ENCODE measurements around the gene ATXN2L.
"Not testable (repeated sequence)": the region's sequence is repeated elsewhere in the genome, so short reads cannot be mapped to it uniquely, and the experiment has no call there.

ATXN2L gene

DNA sequence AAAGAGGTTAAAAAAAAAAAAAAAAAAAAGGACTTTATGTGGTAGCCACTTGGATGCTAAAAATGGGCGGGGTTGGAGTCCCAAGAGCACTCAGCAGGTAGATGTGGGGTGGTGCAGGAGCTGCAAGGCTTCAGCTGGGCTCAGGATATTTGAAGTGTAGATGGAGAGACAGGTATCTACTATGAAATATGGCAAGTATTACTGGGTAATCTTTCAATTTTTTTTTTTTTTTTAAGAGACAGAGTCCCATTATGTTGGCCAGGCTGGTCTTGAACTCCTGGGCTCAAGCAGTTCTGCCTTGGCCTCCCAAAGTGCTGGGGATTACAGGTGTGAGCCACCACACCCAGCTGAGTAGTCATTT is 15.7 kb downstream of the ATXN2L start:
- DNase-seq, result no peak

DNA sequence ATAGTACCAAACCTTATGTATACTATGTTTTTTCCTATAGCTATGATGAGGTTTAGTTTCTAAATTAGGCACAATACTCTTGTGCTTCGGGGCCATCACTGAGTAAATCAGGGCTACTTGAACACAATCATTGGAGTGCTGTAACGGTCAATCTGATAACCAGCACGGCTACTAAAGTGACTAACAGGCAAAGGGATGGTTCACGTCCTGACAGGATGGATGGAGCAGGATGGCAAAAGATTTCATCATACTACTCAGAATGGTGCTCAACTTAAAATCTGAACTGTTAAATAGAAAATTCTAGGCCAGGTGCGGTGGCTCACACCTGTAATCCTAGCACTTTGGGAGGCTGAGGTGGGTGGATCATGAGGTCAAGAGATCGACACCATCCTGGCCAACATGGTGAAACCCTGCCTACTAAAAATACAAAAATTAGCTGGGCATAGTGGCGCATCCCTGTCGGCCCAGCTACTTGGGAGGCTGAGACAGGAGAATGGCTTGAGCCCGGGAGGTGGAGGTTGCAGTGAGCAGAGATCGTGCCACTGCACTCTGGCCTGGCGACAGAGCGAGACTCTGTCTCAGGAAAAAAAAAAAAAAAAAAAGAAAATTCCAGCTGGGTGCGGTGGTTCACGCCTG is 16.3 kb downstream of the ATXN2L start:
- no peak for DNase-seq

DNA sequence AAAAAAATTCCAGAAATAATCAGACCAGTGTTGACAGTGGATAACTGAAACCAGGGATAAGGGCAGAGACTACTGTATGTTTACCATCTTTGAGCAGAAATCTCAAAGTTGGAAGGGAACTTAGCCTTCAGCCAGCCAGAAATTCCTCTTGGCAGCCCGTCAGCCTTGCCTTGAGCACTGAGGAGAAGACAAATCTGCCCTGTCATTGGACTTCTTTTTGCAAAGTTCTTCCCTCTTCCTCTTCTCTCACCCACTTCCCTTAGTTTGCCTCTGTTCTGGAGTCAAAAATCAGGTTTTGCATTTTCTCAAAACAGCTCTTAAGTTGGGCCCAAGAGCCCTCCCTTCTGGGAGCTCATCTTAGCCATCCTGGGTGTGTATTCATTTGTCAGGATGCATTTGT is 17.1 kb downstream of the ATXN2L start:
- no peak for DNase-seq

DNA sequence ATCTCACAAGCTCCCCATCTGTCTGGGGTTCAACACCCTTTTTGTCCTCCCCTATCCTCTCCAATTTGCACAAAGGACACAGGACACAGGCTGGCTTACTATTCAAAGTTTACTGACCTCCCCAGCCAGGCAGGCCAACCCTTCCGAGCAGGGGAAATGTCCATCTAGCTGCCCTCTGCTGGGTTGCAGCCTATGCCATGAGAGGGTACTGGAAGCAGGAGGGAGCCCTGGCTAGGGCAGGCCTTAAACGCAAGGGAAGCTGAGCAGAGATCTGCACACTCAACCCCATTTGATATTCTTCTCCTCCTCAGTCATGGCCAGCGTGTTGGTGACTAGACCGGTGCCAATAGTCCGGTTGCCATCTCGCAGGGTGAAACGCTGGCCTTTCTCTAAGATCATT is 19.9 kb downstream of the ATXN2L start:
- no peak for DNase-seq

DNA sequence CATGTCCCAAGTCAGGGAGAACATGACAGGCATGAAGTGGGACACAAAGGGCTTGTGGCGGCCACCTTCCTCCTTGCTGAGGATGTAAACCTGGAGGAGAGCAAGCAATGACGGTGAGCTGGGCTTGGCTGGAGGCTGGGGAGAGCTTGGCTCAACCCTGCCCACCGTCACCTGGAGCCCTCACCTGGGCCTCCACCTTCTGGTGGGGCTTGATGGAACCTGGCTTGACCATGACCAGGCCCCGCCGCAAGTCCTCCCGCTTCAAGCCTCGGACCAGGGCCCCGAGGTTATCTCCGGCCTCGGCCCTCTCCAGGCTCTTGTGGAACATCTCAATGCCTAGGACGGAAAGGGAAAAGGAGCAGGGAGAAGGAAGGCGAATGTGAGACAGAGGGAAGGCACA is 21.0 kb downstream of the ATXN2L start:
- DNase-seq, result no peak

DNA sequence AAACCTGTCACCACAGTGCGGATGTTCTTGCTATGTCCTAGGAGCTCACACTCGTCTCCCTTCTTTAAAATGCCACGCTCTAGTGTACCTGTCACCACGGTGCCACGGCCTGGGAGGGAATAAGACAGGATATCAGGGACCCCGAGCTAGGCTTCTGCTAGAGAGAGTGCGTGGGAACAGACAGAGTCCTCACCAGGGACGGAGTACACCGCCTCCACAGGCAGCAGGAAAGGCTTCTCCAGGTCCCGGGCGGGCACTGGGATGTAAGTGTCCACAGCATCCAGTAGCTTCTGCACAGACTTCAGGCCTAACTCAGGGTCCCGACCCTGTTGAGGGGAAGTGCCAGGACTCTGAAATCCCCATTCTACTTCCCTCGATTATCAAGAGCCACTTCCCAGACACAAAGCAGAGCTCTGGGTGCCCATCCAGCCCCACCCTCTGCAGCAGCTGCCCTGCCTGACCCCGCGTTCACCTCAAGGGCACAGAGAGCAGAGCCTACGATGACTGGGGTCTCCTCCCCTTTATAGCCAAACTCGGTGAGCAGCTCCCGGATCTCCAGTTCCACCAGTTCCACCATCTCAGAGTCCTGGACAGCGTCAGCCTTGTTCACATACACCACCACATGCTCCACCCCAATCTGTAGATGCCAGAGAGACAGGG is 21.6 kb downstream of the ATXN2L start:
- DNase-seq, result no peak

DNA sequence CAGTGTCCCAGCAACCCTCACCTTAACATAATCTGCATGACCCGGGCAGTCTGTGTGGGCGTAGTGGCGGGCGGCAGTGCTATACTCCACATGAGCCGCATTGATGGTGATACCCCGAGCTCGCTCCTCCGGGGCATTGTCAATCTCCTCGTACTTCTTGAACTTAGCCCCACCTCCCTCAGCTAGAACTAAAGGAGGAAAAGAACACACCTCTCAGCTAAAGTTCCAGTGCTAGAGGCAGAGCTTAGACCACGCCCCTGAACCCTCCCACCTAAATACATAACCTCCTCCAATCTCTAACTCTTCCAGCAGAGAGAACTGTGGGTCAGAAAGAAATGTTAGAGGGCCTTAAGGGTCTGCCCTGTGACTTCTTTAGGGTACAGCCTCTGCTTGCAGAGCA is 22.5 kb downstream of the ATXN2L start:
- peak; percentile 9 for DNase-seq

DNA sequence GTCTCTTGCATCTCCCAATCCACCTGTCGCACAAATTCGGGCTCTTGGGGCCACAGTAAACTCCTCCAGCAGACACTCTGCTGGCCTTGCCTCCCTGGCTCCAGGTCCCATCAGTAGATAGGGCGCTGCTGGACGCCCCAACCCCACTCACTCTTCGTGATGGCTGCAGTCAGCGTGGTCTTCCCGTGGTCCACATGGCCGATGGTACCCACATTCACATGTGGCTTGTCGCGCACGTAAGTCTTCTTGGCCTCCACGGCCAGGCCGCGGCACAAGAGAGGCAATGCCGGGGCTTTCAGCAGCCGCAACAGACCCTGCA is 22.9 kb downstream of the ATXN2L start:
- no peak for DNase-seq

DNA sequence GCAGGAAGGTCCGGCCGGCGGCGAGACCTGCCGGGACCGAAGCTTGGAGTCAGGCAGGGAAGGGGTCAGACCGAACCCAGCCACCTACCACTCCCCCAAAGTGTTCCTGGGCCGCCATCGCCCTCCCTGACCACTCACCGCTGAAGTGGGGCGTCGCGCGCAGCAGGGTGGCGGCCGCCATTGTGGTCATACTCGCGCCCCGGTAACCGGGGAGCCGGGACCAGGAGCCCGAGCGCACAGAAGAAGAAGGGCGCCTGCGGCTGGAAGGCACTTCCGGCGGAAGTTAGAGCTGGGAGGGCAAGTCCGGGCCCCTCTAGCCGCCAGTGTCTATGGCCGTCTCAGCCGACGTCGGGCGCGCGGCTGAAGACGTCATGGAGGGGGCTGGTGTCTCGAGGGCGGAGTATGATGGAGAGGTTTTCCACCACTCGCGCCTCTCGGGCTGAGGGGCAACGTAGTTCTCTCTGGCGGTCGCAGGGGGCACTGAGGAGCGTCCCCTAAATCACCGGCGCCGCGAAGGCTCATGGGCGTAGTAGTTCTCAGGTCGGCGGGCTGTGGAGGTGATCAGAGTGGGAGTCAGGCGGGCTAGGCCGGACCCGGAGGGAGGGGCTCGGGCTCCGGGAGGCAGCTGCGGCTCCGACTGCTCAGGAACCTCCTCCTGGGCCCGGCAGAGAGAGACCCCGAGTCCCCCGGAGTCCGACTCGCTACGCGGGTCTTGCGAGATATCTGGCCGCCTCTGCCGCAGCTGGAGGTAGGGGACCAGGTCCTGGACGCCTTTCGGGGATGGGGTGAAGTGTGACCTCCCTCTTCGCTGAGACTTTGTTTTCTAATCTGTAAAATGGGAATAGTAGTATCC is 23.5 kb downstream of the ATXN2L start, which contains the start of gene TUFM:
TUFM (minus strand) TSS at position 269 of the 853 bp plus-strand sequence; CDS start at position 190, 79 bp downstream.
- DNase-seq, result peak; percentile 99

DNA sequence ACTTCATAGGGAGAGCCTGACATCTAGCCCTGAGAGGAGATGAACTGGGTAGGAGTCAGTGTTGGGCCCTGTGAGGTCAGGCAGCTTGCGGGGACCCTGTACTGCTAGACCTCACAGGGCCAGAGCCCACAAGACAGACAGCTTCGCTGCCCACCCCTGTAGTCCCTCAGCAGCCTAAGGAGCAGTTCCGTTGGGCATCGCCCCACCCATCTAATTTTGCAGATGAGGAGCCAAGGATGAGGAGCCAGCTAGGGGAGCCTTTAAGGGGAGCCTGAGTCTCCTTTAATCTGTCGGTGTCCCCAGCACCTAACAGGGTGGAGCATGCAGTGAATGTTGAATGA is 24.1 kb downstream of the ATXN2L start:
- no peak for DNase-seq

DNA sequence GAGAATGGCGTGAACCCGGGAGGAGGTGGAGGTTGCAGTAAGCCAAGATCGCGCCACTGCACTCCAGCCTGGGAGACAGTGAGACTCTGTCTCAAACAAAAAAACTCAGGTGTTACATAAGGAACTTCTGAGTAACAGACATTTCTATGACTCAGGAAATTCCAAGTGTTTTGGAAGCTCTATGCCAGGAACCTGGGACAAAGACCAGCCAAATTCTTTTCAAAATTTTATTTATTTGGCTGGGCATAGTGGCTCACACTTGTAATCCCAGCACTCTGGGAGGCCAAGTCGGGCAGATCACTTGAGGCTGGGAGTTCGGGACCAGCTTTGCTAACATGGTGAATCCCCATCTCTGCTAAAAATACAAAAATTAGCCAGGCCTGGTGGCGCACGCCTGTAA is 35.6 kb downstream of the ATXN2L start:
- no peak for DNase-seq

DNA sequence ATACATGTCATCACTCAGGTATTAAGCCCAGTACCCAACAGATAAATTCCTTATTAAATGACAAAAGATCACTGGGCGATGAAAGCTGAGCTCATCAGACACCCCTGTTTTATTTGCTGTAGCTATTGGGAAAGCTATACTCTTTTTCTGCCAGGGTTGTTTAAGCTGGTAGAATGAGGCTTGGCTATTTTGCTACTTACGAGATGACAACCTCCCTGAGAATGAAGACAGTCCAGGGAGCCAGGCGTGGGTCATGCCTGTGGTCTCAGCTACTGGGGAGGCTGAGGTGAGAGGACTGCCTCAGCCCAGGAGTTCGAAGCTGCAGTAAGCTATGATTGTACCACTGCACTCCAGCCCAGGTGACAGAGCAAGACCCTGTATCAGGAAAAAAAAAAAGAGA is 36.5 kb downstream of the ATXN2L start:
- no peak for DNase-seq

DNA sequence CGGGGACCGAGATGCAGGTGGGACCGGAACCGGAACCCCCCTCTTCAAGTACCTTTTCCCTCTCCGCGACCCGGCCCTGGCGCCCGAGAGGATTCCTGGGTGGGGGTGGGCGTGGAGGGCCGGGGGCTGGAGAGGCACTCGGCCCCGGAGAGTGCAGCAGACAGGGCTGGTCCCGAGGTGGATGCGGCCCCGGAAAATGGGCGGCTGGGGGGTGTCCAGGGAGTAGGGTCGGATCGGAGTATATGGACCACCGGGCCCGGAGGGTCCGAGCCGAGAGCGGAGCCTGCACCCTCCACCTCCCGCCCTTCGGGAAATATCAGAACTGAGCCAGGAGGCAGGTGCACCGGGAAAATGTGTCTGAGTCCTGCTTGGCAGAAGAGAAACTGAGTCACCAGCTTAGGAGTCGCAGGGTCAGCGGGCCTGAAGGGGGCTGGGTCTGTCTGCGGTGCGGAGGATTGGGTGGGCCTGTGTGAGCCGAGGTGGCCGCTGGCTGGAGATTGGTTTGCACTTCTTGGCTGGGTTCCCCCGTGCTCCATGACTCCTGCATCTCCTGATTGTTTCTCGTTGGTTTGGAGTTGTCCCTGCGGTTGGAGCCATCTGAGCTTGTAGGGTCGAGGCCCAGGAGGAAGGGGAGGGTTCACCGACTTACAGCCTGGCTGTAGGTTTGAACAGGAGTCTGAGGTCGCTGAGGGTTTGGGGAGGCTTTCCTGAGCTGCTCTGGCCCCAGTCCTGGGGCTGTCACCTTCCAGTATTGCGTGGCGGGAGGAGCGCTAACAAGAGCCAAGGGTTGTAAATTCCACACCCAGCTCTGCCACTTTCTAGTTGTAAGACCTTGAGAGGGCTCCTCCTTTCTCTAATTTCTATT is 41.4 kb downstream of the ATXN2L start:
- no peak for DNase-seq

DNA sequence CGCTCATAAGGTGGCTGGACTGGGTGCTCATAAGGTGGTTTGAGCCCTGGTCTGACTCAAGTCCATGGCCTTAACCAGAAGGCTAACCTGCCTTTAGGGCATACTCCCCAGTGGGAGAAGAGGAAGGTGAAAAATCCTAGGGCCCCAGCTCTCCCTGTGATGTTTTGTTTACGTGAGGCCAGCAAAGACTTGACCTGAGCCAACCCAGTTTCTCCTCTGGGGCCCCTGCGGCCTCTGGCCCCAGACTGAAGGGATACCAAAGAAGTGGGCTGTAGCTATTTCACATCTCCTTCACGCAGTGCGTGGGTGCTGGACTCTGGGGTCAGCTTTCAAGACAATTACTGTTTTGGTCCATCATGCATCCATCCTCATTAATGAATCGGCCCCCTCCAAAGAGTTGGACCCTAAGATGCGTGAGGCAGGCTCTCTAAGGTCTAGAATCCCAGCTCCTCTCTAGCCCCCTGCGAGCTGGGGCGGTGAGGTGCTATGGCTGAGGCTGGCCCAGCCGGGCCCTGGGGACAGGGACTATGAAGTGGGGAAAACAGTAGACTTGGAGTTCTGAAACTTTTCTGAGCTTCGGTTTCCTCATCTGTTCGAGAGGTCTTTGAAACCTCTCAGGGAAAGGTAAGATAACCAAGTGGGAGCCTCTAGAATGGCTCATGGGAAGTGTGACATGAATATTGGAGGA is 42.3 kb downstream of the ATXN2L start:
- no peak for DNase-seq

DNA sequence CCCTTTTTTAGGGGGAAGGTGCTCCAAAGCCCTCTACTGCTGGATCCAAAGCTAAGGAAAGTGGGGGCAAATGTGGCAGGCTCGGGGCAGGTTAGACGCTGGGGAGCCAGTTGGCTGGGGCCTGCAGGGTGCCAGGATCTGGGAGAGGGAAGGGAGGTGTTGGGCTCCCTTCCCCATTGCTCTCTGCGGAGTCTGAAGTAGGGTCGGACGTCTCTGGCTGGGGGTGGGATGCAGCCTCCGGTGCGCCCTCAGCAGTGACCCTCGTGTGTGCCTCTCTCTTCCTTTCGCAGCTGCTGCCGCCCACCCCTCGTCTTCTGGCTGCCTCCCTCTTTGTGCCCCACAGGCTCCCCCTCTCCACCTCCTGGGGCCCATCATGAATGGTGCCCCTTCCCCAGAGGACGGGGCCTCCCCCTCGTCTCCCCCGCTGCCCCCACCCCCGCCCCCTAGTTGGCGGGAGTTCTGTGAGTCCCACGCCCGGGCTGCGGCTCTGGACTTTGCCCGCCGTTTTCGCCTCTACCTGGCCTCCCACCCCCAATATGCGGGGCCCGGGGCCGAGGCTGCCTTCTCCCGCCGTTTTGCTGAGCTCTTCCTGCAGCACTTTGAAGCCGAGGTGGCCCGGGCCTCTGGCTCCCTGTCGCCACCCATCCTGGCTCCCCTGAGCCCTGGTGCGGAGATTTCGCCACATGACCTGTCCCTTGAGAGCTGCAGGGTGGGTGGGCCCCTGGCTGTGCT is 43.1 kb downstream of the ATXN2L start:
- DNase-seq, result no peak

DNA sequence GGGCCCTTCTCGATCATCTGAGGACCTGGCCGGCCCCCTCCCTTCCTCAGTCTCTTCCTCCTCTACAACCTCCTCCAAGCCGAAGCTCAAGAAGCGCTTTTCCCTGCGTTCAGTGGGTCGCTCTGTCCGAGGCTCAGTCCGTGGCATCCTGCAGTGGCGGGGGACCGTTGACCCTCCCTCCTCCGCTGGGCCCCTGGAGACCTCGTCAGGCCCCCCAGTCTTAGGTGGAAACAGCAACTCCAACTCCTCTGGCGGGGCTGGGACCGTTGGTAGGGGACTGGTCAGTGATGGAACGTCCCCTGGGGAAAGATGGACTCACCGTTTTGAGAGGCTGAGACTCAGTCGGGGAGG is 43.6 kb downstream of the ATXN2L start:
- DNase-seq, result no peak

DNA sequence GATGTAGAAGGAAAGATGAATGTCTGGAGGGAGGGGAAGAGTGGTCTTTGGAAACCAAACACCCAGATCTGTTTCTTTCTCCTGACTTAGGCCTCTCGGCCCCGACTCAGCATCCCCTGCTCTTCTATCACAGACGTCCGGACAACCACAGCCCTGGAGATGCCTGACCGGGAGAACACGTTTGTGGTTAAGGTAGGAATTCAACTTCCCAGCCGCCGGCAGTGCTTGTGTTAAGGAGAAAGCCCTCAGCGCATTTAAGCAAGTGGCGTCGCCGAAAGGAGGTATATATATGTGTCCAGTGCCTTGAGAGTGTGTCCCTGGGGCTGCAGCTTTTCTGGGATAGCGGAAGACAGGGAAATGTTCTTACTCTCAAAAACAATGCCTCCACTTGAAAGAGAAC is 44.4 kb downstream of the ATXN2L start:
- no peak for DNase-seq

DNA sequence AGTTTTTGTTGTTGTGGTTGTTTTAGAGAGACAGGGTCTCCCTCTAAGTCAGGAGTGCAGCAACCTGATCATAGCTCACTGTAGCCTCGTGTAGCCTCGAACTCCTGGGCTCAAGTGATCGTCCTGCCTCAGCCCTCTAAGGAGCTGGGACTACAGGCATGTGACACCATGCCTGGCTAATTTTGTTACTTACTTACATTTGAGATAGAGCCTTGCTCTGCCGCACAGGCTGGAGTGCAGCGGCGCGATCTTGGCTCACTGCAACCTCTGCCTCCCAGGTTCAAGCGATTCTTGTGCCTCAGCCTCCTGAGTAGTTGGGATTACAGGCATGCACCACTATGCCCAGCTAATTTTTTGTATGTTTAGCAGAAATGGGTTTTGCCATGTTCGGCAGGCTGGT is 44.8 kb downstream of the ATXN2L start:
- DNase-seq, result not testable (repeated sequence)

DNA sequence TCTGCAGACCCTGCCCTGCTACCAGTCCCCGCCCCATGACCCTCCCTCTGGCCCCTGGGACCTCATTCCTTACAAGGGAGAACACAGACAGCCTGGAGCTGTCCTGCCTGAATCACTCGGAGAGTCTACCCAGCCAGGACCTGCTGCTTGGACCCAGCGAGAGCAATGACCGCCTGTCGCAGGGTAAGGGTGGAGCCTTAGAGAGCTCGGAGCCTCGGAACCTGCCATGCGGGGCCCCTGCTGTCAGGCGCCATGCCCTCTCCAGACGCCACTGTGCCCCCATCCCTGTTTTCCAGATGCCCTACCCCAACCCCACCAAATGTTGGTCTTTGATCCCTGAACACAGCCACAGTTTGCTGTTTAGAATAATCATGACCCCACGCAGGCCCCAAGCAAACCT is 46.4 kb downstream of the ATXN2L start:
- no peak for DNase-seq

DNA sequence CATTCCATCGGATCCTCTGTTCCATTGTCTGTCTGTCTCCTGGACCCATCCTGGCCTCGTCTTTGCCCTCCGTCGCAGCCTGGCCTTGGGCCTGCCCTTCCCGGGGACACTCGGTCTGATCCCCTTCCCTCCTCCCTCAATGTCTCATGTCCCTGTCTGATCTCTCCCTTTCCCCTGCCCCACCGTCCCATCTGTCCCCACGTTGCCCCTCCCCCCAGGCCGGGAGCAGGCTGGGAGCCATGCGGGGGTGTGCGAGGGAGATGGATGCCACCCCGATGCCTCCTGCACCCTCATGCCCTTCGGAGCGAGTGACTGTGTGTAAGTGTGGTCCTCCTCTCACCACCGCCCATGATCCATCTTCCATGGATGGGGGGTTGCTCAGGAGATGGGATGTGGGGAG is 50.2 kb downstream of the ATXN2L start:
- DNase-seq, result no peak

DNA sequence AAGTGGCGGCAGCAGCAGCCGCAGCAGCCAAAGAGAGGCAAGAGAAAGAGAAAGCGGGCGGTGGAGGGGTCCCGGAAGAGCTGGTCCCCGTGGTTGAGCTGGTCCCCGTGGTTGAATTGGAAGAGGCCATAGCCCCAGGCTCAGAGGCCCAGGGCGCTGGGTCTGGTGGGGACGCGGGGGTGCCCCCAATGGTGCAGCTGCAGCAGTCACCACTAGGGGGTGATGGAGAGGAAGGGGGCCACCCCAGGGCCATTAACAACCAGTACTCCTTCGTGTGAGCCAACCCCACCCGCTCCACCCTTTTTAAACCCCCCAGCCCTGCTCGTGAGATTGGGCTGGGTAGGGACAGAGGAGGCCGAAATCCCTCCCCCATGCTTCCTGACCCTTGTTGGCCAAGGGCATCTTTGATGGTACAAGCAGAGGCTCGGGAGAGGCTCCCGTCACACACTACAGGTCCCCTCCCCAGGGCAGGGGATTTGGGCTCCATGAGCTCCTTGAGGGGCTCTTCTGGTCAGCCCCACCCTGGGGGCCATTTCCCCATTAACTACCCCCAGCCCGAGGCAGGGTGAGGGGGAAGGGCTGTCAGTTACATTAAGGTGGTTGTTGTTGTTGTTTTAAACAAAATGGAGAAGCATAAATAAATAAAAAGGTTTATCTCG is 50.9 kb downstream of the ATXN2L start:
- no peak for DNase-seq

DNA sequence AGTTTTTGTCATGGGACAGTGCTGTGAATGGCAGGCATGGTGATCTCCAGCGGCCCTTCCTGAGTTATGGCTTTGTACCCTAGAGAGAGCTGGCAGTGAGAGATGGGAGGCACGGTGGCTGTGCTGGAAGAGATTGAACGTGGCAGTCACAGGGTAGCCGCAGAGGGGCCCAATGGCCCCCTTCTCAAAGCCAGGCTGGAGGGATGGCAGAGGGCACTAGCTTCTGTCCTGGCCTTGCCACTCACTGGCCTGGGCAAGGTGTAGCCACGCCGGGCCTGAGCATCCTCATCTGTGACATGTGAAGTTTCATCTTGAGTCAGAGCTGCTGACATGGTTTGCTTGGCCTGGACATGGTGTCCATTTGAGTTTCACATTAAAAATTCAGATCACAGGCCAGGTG is 51.6 kb downstream of the ATXN2L start:
- DNase-seq, result no peak

Data from NCI-H345 (cell line).